ENCODE data around the gene F8. TPM values are rescaled to one million over a fixed set of nuclear protein-coding genes. Genes with fewer than 3 reads are reported as not detected.
A peak's percentile ranks its signal among the peaks of the same experiment; 100 is the strongest.

F8 gene
- total RNA-seq (10 to 100 TPM; 21.6 to 92.4 (median 36.4) TPM), polyA plus RNA-seq (10 to 100 TPM; 40.6 to 80.4 TPM)
- long read RNA-seq, donor 1, full-length matches to known transcripts: 6 of 71 reads
- long read RNA-seq, donor 1, partial matches to known transcripts: 52 of 71 reads
- long read RNA-seq, donor 1, other reads (novel, unspliced or antisense): 13 of 71 reads
- long read RNA-seq, donor 2, full-length matches to known transcripts: 5 of 88 reads
- long read RNA-seq, donor 2, partial matches to known transcripts: 69 of 88 reads
- long read RNA-seq, donor 2, other reads (novel, unspliced or antisense): 14 of 88 reads
- long read RNA-seq, donor 3, transcript F8-201 (5 exons, 2,620 nt): major isoform, 12 of 182 reads
- long read RNA-seq, donor 3, partial matches to known transcripts: 129 of 182 reads
- long read RNA-seq, donor 3, other reads (novel, unspliced or antisense): 41 of 182 reads

DNA sequence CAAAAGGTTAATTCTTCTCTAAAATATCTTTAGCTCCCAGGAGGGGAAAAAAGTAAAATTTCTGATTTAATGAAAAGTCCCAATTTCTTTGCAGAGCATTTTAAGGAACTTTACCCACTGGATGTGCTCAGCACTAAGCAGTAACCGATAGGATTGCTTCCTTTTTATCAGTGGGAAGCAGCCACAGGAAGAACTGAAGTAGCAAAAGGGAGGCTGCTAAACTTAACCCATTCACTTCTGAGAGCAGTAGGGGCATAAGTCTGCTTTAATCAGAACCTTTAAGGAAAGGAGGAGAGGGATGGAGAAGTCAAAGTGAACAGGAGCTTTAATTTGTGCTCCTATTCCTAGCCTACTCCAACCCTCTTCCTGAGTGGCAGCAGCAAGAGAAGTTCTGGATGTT is at the start of gene F8:
F8 (minus strand) TSS at position 139 of the 400 bp plus-strand sequence. CDS start 171 bp downstream, outside the sequence.
- H3K36me3 ChIP-seq: no peaks in the 10 kb centered on the region
- 0 to 10% methylated on average over 1 of the region's 1 CpG for WGBS, 2 donors
- peaks cover 0 to 5% (median 0%) of the 10 kb centered on the region in 11 donors for H3K9me3 ChIP-seq
- peaks cover 0 to 5% (median 0%) of the 10 kb centered on the region in 9 donors for H3K4me1 ChIP-seq
- peak within 1 kb of the TSS in 7 of 10 donors; percentile 5 to 79 (median 58) for H3K27ac ChIP-seq
- H3K27me3 ChIP-seq: no peaks in the 10 kb centered on the region
- TF ChIP-seq, protein P1, sequence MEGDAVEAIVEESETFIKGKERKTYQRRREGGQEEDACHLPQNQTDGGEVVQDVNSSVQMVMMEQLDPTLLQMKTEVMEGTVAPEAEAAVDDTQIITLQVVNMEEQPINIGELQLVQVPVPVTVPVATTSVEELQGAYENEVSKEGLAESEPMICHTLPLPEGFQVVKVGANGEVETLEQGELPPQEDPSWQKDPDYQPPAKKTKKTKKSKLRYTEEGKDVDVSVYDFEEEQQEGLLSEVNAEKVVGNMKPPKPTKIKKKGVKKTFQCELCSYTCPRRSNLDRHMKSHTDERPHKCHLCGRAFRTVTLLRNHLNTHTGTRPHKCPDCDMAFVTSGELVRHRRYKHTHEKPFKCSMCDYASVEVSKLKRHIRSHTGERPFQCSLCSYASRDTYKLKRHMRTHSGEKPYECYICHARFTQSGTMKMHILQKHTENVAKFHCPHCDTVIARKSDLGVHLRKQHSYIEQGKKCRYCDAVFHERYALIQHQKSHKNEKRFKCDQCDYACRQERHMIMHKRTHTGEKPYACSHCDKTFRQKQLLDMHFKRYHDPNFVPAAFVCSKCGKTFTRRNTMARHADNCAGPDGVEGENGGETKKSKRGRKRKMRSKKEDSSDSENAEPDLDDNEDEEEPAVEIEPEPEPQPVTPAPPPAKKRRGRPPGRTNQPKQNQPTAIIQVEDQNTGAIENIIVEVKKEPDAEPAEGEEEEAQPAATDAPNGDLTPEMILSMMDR (IDR thresholded peaks at IDR 0.05): no peak
- no peak for ATAC-seq
- intact Hi-C loops (cut with DNase I): no loop called here
- no peak for DNase-seq
- peak within 1 kb of the TSS; percentile 3 to 54 (median 40) for H3K4me3 ChIP-seq

DNA sequence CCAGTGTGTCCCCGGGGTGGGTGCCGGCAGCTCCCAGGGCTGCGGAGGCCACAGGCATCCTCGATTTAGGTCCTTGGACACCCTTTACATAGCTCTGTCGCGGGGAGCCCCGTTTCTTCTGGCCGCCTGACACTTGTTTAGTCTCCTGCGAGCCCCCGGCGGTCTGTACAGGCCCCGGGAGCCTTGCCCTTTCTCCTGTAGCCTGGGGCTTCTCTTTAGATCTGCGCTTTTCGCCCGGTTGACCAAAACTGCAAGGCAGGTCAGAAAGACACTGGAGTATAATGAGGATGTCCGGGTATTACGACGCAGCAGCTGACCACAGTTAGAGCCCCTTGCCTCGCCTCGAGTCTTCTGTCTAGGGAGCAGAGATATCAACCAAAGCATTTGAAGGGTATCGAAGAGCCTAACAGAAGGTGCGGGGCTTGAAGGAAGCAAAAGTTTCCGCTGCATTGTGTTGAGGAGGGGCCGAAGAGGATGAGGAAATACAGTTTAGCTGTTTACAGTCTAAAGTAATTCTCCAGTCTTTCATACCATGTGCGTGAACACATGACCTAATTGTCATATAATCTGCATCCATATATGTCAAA is 49.3 kb upstream of the F8 start:
- H3K4me3 ChIP-seq: peak overlapping the region; percentile 47 to 79 (median 66)
- H3K27ac ChIP-seq: peak overlapping the region in 9 of 10 donors; percentile 64 to 88 (median 77)
- TF ChIP-seq, protein P1 (IDR thresholded peaks at IDR 0.05): no peak
- peaks cover 0 to 35% (median 13%) of the 10 kb centered on the region in 9 donors for H3K4me1 ChIP-seq
- intact Hi-C loops (cut with DNase I): loop anchor here in 2 of 10 donors (5.0 to 10.0 kb wide), 2 partner anchors 44 to 143 kb away; partner anchors contain the start of genes FUNDC2 (in 1 of the 2) and VBP1 (in 1 of the 2)
- peaks cover 0 to 32% (median 0%) of the 10 kb centered on the region in 9 donors for H3K36me3 ChIP-seq
- H3K27me3 ChIP-seq: no peaks in the 10 kb centered on the region
- ATAC-seq (peak in 5 of 8 donors; percentile 1 to 47 (median 16)), DNase-seq (no peak)
- H3K9me3 ChIP-seq: no peaks in the 10 kb centered on the region
- 1 to 3% methylated on average over 16 to 25 of the region's 25 CpGs for WGBS, 2 donors

DNA sequence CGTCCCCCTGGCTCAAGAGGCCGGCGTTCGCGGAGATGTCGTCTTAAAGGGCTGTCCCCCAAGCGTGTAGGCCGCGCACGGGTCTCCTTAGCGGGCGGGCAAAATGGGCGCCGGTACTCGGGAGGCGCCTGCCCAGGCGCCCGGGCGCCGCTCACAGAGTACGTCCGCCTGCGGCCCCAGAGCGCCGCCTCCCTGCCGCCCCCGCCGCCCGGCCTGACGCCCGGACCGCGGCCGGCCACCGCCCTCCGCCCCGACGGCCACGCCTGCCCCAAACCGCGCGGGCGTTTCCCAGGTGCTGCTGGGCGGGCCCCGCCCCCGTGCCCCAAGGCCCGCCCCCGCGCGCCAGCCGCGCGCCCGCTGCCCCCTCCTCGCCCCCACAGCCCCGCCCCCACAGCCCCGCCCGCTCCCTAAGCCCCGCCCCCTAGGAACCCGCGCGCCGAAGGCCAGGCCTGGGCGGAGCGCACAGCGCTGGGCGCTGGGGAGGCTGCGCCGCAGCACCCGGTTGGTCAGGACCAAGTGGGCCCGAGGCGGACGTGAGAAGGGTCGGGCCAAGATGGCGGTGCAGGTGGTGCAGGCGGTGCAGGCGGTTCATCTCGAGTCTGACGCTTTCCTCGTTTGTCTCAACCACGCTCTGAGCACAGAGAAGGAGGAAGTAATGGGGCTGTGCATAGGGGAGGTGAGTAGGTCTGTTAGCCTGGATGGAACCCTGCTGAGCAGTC is 48.6 kb upstream of the F8 start, which contains the start of the genes BRCC3, CMC4 and MTCP1:
BRCC3 (plus strand) TSS at position 534 of the 719 bp plus-strand sequence; CDS start at position 554, 20 bp downstream.
CMC4 (minus strand) TSS at position 162 of the 719 bp plus-strand sequence. CDS start 7,113 bp downstream, outside the sequence.
MTCP1 (minus strand) TSS at position 162 of the 719 bp plus-strand sequence. CDS start 5,126 bp downstream, outside the sequence.
- TF ChIP-seq, protein P1 (IDR thresholded peaks at IDR 0.05): no peak

More for the DNA sequence above, 48.6 kb upstream of the F8 start, which contains the start of the genes BRCC3, CMC4 and MTCP1:
- WGBS, 2 donors: 0 to 1% methylated on average over 23 to 49 of the region's 81 CpGs
- Histone ChIP-seq H3K4me3 (peak within 1 kb of the TSS; percentile 47 to 79 (median 68)), H3K9me3 (no peaks in the 10 kb centered on the region), H3K27me3 (no peaks in the 10 kb centered on the region), H3K4me1 (peaks cover 0 to 35% (median 13%) of the 10 kb centered on the region in 9 donors), H3K36me3 (peaks cover 0 to 26% (median 0%) of the 10 kb centered on the region in 9 donors), H3K27ac (peak within 1 kb of the TSS; percentile 78 to 93 (median 90))
- ATAC-seq: peak; percentile 93 to 98 (median 96)
- peak; percentile 70 to 84 for DNase-seq
- intact Hi-C loops (cut with DNase I): loop anchor here in 2 of 10 donors (5.0 to 10.0 kb wide), 2 partner anchors 44 to 144 kb away; partner anchors contain the start of genes FUNDC2 (in 1 of the 2) and VBP1 (in 1 of the 2)
